Kidney epithelial cell (primary cell): ENCODE data around the gene PRSS38. TPM values are rescaled to one million over a fixed set of nuclear protein-coding genes. Genes with fewer than 3 reads are reported as not detected.
"Not testable (repeated sequence)": the region's sequence is repeated elsewhere in the genome, so short reads cannot be mapped to it uniquely, and the experiment has no call there.

ENCODE experiments used
- DNase-seq: peaks from one replicate; pipeline ENCODE4 v3.0.0-alpha.2; 2010; ENCODE audit warnings: low read depth
- H3K27me3 ChIP-seq: 2 replicates; pipeline ENCODE4 v1.6.0; 2011; ENCODE audit warnings: low read length; ENCODE audit not compliant: control insufficient read depth, insufficient read depth
- H3K36me3 ChIP-seq: 2 replicates; pipeline ENCODE4 v1.5.1; 2011; ENCODE audit warnings: low read length; ENCODE audit not compliant: control insufficient read depth, insufficient read depth
- H3K4me3 ChIP-seq: 2 replicates; pipeline ENCODE4 v1.5.1; 2011; ENCODE audit warnings: low read depth, mild to moderate bottlenecking, control low read depth, low read length
- total RNA-seq: library from RNA; depleted of rRNA; stranded (reverse); fragments of >200 nt; gene quantifications from 2 replicates; pipeline ENCODE4 v1.2.3, GENCODE V29; 2015
- TF ChIP-seq, protein P1 (sequence below): IDR thresholded peaks from 2 replicates; pipeline ENCODE4 v1.5.1; 2011; ENCODE audit warnings: mild to moderate bottlenecking, moderate library complexity, low read length, control low read depth, inconsistent platforms; ENCODE audit not compliant: insufficient read depth, poor library complexity, severe bottlenecking

The PRSS38 gene
- total RNA-seq, 1 donor from 2014 or later, result not detected

- Histone ChIP-seq H3K27me3 (no peaks in the 10 kb centered on the region), H3K4me3 (no peak overlapping the region), H3K36me3 (no peaks in the 10 kb centered on the region)
- TF ChIP-seq, protein P1, sequence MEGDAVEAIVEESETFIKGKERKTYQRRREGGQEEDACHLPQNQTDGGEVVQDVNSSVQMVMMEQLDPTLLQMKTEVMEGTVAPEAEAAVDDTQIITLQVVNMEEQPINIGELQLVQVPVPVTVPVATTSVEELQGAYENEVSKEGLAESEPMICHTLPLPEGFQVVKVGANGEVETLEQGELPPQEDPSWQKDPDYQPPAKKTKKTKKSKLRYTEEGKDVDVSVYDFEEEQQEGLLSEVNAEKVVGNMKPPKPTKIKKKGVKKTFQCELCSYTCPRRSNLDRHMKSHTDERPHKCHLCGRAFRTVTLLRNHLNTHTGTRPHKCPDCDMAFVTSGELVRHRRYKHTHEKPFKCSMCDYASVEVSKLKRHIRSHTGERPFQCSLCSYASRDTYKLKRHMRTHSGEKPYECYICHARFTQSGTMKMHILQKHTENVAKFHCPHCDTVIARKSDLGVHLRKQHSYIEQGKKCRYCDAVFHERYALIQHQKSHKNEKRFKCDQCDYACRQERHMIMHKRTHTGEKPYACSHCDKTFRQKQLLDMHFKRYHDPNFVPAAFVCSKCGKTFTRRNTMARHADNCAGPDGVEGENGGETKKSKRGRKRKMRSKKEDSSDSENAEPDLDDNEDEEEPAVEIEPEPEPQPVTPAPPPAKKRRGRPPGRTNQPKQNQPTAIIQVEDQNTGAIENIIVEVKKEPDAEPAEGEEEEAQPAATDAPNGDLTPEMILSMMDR, result no peak
- DNase-seq, result no peak
Observed at GRCh38 chr1:227844320-227845146, 29.1 kb downstream of the PRSS38 start.

- Histone ChIP-seq H3K36me3 (no peaks in the 10 kb centered on the region), H3K4me3 (no peak overlapping the region), H3K27me3 (no peaks in the 10 kb centered on the region)
- no peak for DNase-seq
- TF ChIP-seq, protein P1, result no peak
Observed at GRCh38 chr1:227845147-227845458, 29.6 kb downstream of the PRSS38 start.

DNA sequence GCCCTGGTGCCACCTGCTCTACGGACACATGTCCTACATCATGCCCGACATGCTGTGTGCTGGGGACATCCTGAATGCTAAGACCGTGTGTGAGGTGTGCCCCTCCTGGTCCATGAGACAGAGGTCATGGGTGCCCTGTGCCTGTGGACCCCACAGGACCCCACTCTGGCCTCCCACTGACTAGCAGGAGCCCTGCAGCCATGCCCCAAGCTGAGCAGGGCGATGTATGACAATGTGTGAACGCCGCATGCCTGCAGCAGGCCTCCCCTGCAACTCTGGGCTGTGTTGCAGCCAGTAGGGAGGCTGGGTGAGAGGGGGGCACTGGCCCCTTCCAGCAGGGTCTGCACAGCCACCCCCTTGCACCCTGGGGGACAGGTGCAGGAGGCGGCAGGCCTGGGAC, 30.0 kb downstream of the PRSS38 start:
- TF ChIP-seq, protein P1, result no peak
- no peak overlapping the region for H3K4me3 ChIP-seq
- H3K27me3 ChIP-seq, result no peaks in the 10 kb centered on the region
- H3K36me3 ChIP-seq, result no peaks in the 10 kb centered on the region
- DNase-seq, result no peak

- DNase-seq, result no peak
- Histone ChIP-seq H3K4me3 (no peak overlapping the region), H3K27me3 (no peaks in the 10 kb centered on the region), H3K36me3 (no peaks in the 10 kb centered on the region)
- TF ChIP-seq, protein P1, result no peak
Observed at GRCh38 chr1:227846265-227846858, 30.9 kb downstream of the PRSS38 start.

- DNase-seq, H3K4me3 ChIP-seq, H3K27me3 ChIP-seq, H3K36me3 ChIP-seq: not testable (repeated sequence)
Observed at GRCh38 chr1:227847046-227847445, 31.6 kb downstream of the PRSS38 start.

- TF ChIP-seq, protein P1, result no peak
- Histone ChIP-seq H3K4me3 (no peak overlapping the region), H3K27me3 (no peaks in the 10 kb centered on the region), H3K36me3 (no peaks in the 10 kb centered on the region)
- no peak for DNase-seq
Observed at GRCh38 chr1:227848430-227848932, 33.0 kb downstream of the PRSS38 start.
